HepG2 (cell line): ENCODE measurements around the gene ONECUT2. TPM values are rescaled to one million over a fixed set of nuclear protein-coding genes. Genes with fewer than 3 reads are reported as not detected.

Experiments
- ATAC-seq: fragments of 200-7000 bp; cut with Tn5 transposase; 3 replicates; pipeline ENCODE4 v1.9.1; 2020; ENCODE audit warnings: mild to moderate bottlenecking, moderate library complexity
- BruUV-seq: library from RNA; stranded (reverse); fragments of 400-500 nt; replicated peaks from 2 replicates; lab custom pipeline; 2021; lab: Mats Ljungman, UMichigan
- CTCF ChIA-PET: fragments of 300-600 bp; formaldehyde crosslinking; extraction: SDS; loops from one replicate; lab custom pipeline; 2021; ENCODE audit warnings: low total read pairs, inconsistent platforms, low intra/inter-chr PET ratio; lab: Yijun Ruan, JAX
- POLR2A ChIA-PET: fragments of 350-600 bp; sonication (Branson Sonifier 250); formaldehyde crosslinking; loops from one replicate; lab custom pipeline; 2020; ENCODE audit warnings: antibody characterized with exemption, inconsistent platforms; lab: Yijun Ruan, JAX
- DNase-seq: peaks from one replicate; pipeline ENCODE4 v3.0.0-alpha.2; 2015; ENCODE audit warnings: low spot score
- FAIRE-seq: peaks from 3 replicates; lab custom pipeline; 2011; peaks lifted over from hg19 to GRCh38; lab: Jason Lieb, UNC
- H2AFZ ChIP-seq: one replicate; pipeline ENCODE4 v1.6.1; 2011; ENCODE audit warnings: low read length, inconsistent platforms
- H3K27ac ChIP-seq: fragments of 300-600 bp; 3 replicates; pipeline ENCODE4 v1.8.0; 2011; ENCODE audit warnings: mixed run types, mild to moderate bottlenecking, mixed read lengths, low read length, inconsistent platforms; ENCODE audit not compliant: insufficient read depth; ENCODE audit errors: extremely low read length
- H3K27me3 ChIP-seq, 2 experiments: fragments of 200-600 bp in 1 of 2; 2 replicates in 1 of 2; 3 replicates in 1 of 2; pipeline versions ENCODE4 v1.6.0 to v1.8.0; 2011; ENCODE audit warnings: low read length in 2 of 2, mild to moderate bottlenecking in 2 of 2, moderate library complexity in 2 of 2, inconsistent platforms in 1 of 2; ENCODE audit not compliant: insufficient read depth in 2 of 2, control insufficient read depth in 1 of 2
- H3K36me3 ChIP-seq, 2 experiments: fragments of 200-600 bp in 1 of 2; replicated peaks in 1 of 2; 2 replicates in 1 of 2; 3 replicates in 1 of 2; pipeline versions ENCODE4 v1.5.1 to v1.8.0; 2011; ENCODE audit warnings: low read length in 2 of 2, inconsistent platforms in 1 of 2; ENCODE audit not compliant: insufficient read depth in 2 of 2, control insufficient read depth in 1 of 2
- H3K4me1 ChIP-seq: 2 replicates; pipeline ENCODE4 v1.5.1; 2012; ENCODE audit warnings: low read length, inconsistent platforms; ENCODE audit not compliant: insufficient read depth
- H3K4me2 ChIP-seq: 2 replicates; pipeline ENCODE4 v1.6.0; 2011; ENCODE audit warnings: low read depth, low read length, inconsistent platforms
- H3K4me3 ChIP-seq, 3 experiments: fragments of 200-600 bp in 1 of 3; sonication (generic), shearing (Covaris generic) in 1 of 3; replicated peaks in 1 of 3; 2 replicates each; pipeline ENCODE4 v1.5.1; 2011 to 2016; ENCODE audit warnings: low read length in 3 of 3, inconsistent platforms in 2 of 3, low read depth in 2 of 3, mild to moderate bottlenecking in 2 of 3, control low read depth in 1 of 3, mixed read lengths in 1 of 3; ENCODE audit not compliant: insufficient read depth in 1 of 3
- H3K79me2 ChIP-seq: one replicate; pipeline ENCODE4 v1.6.1; 2011; ENCODE audit warnings: low read length, inconsistent platforms; ENCODE audit not compliant: insufficient read depth
- H3K9ac ChIP-seq: 2 replicates; pipeline ENCODE4 v1.6.0; 2011; ENCODE audit warnings: mild to moderate bottlenecking, low read depth, low read length, inconsistent platforms; ENCODE audit not compliant: insufficient read depth
- H3K9me3 ChIP-seq: 2 replicates; pipeline ENCODE4 v1.5.1; 2012; ENCODE audit warnings: mild to moderate bottlenecking, low read length
- H4K20me1 ChIP-seq: 2 replicates; pipeline ENCODE4 v1.6.0; 2011; ENCODE audit warnings: inconsistent platforms, mild to moderate bottlenecking, low read length, moderate library complexity; ENCODE audit not compliant: insufficient read depth
- MAFF ChIP-seq: IDR thresholded peaks from 2 replicates; pipeline ENCODE4 v1.6.1; 2011; ENCODE audit warnings: low read depth, low read length, improper control_type of control experiment
- MAFK ChIP-seq, 2 experiments: IDR thresholded peaks in 1 of 2; conservative IDR thresholded peaks in 1 of 2; 2 replicates each; pipeline ENCODE4 v1.6.1; 2011; ENCODE audit warnings: improper control_type of control experiment in 2 of 2, low read length in 2 of 2
- NFE2L1 ChIP-seq: sonication (generic); formaldehyde crosslinking; IDR thresholded peaks from 2 replicates; pipeline ENCODE4 v1.4.0; 2020; ENCODE audit warnings: missing genetic modification reagents, mild to moderate bottlenecking, borderline replicate concordance
- SP1 ChIP-seq, 2 experiments: fragments of 450-650 bp in 1 of 2; sonication (generic) in 1 of 2; formaldehyde crosslinking in 1 of 2; IDR thresholded peaks; 2 replicates each; pipeline versions ENCODE4 v1.4.0 to v1.6.1; 2016 to 2020; ENCODE audit warnings: missing genetic modification reagents in 1 of 2
- ZFX ChIP-seq: sonication (generic); formaldehyde crosslinking; IDR thresholded peaks from 2 replicates; pipeline ENCODE4 v1.4.0; 2020; ENCODE audit warnings: mild to moderate bottlenecking, low read depth, missing genetic modification reagents, moderate library complexity
- ZKSCAN1 ChIP-seq: fragments of 150-350 bp; IDR thresholded peaks from 2 replicates; pipeline ENCODE4 v1.6.1; 2014; ENCODE audit warnings: low read length
- ZNF17 ChIP-seq: sonication (generic); formaldehyde crosslinking; IDR thresholded peaks from 2 replicates; pipeline ENCODE4 v1.5.0; 2020; ENCODE audit warnings: mild to moderate bottlenecking, missing genetic modification reagents
- ZNF383 ChIP-seq: sonication (generic); formaldehyde crosslinking; IDR thresholded peaks from 2 replicates; pipeline ENCODE4 v1.4.0; 2020; ENCODE audit warnings: missing genetic modification reagents, mild to moderate bottlenecking, borderline replicate concordance
- WGBS: methylation state at CpG from one replicate; pipeline ENCODE4 v1.1.6; 2017; ENCODE audit warnings: low lambda C conversion rate; 5-methylcytosine and 5-hydroxymethylcytosine counted together
- in situ Hi-C: cut with HindIII; loops from 2 replicates; pipeline ENCODE4 v1.10.0; 2017; ENCODE audit warnings: low pct_unique_long_range_greater_than_20kb; ENCODE audit not compliant: extremely low pct_ligation_motif_present
- intact Hi-C: fragments of 100-400 bp; cut with micrococcal nuclease; formaldehyde crosslinking; loops from one replicate; pipeline ENCODE4 v1.10.0; 2022; ENCODE audit not compliant: unreplicated experiment
- polyA plus RNA-seq, 8 experiments: library from polyadenylated mRNA; depleted of rRNA in 3 of 8; stranded (reverse) in 7 of 8; unstranded in 1 of 8; fragments of >200 nt; fragmentation: Illumina TruSeq in 4 of 8; extraction: Trizol in 4 of 8; gene quantifications; 2 replicates each; pipeline versions ENCODE4 v1.2.1 to v1.2.3, GENCODE V29; 2011 to 2016; ENCODE audit warnings: low read depth in 4 of 8, missing spikeins in 1 of 8, mixed read lengths in 1 of 8; ENCODE audit not compliant: insufficient read depth in 1 of 8
- total RNA-seq, 5 experiments: library from RNA; depleted of rRNA; stranded (reverse); fragments of >200 nt; fragmentation: Illumina TruSeq; extraction: Trizol; gene quantifications; 2 replicates each; pipeline ENCODE4 v1.2.3, GENCODE V29; 2016; ENCODE audit warnings: low read depth in 1 of 5
- TF ChIP-seq, protein P1 (sequence below): sonication (generic); formaldehyde crosslinking; IDR thresholded peaks from 2 replicates; pipeline ENCODE4 v1.4.0; 2020; ENCODE audit warnings: missing genetic modification reagents

Gene ONECUT2
- total and polyA plus RNA-seq, 2 of the 13 experiments (the other 11 are each of a cell fraction or from before 2014, with no cell fraction given): 3.0 to 3.2 TPM

GRCh38 chr18:57441071-57441794 is 6.1 kb downstream of the ONECUT2 start:
- CTCF ChIA-PET: no interaction called here
- 97% methylated on average over 54 of the region's 54 CpGs for WGBS
- H4K20me1 ChIP-seq: peaks cover 12% of the 10 kb centered on the region; the same call in 1 of the 2 replicates
- TF ChIP-seq ZKSCAN1: no peak
- TF ChIP-seq, protein P1, sequence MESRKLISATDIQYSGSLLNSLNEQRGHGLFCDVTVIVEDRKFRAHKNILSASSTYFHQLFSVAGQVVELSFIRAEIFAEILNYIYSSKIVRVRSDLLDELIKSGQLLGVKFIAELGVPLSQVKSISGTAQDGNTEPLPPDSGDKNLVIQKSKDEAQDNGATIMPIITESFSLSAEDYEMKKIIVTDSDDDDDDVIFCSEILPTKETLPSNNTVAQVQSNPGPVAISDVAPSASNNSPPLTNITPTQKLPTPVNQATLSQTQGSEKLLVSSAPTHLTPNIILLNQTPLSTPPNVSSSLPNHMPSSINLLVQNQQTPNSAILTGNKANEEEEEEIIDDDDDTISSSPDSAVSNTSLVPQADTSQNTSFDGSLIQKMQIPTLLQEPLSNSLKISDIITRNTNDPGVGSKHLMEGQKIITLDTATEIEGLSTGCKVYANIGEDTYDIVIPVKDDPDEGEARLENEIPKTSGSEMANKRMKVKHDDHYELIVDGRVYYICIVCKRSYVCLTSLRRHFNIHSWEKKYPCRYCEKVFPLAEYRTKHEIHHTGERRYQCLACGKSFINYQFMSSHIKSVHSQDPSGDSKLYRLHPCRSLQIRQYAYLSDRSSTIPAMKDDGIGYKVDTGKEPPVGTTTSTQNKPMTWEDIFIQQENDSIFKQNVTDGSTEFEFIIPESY (CRISPR knock-in tag): peak; percentile 53; the same call in 1 of the 2 replicates
- ATAC-seq (no peak), DNase-seq (no peak), FAIRE-seq (no peak)
- H3K4me2 ChIP-seq: no peak overlapping the region
- no peaks in the 10 kb centered on the region; a peak in 1 of 5 replicates for H3K27me3 ChIP-seq
- 0 out of 5 replicates have a peak, but pooled peaks cover 0 to 1% of the 10 kb centered on the region in 2 experiments for H3K36me3 ChIP-seq
- H3K4me1 ChIP-seq: peaks cover 58% of the 10 kb centered on the region
- POLR2A ChIA-PET: no interaction called here
- BruUV-seq: no TSS peak
- no peaks in the 10 kb centered on the region for H3K9me3 ChIP-seq
- peaks cover 20% of the 10 kb centered on the region for H3K79me2 ChIP-seq
- H3K4me3 ChIP-seq: no peak overlapping the region
- intact Hi-C loops (no loop called here), in situ Hi-C loops (loop anchor here (10.0 kb wide), 2 partner anchors 576 to 696 kb away; no protein-coding TSS in a partner anchor)
- no peak overlapping the region for H3K27ac ChIP-seq
- no peak overlapping the region for H3K9ac ChIP-seq
- H2AFZ ChIP-seq: no peak overlapping the region

- Histone ChIP-seq H2AFZ (no peak overlapping the region), H3K4me1 (peaks cover 62% of the 10 kb centered on the region), H3K36me3 (peaks cover 0 to 4% of the 10 kb centered on the region in 2 experiments; a peak in 1 of 5 replicates), H3K4me3 (no peak overlapping the region), H3K79me2 (peaks cover 18% of the 10 kb centered on the region), H3K4me2 (0 out of 2 replicates have a peak overlapping the region, but pooled peaks have one; percentile 16), H4K20me1 (peaks cover 22% of the 10 kb centered on the region), H3K9me3 (no peaks in the 10 kb centered on the region), H3K27ac (peak overlapping the region; percentile 2), H3K9ac (no peak overlapping the region), H3K27me3 (no peaks in the 10 kb centered on the region)
- ChIA-PET POLR2A (no interaction called here), CTCF (no interaction called here)
- intact Hi-C loops: no loop called here
- 64% methylated on average over 1 of the region's 1 CpG for WGBS
- FAIRE-seq (no peak), DNase-seq (no peak), ATAC-seq (no peak)
- TF ChIP-seq MAFK (conservative IDR thresholded peaks at IDR 0.05 in 1 of 2, IDR thresholded peaks at IDR 0.05 in 1 of 2; ENCODE audit: low read length in 2 of 2) (peak; percentile 58 to 81), ZNF17 (0 out of 2 replicates have a peak, but pooled peaks have one; percentile 37), MAFF (peak; percentile 72), ZNF383 (CRISPR knock-in tag) (no peak), ZFX (0 out of 2 replicates have a peak, but pooled peaks have one; percentile 0), NFE2L1 (CRISPR knock-in tag) (no peak), SP1 (IDR thresholded peaks at IDR 0.05) (no peak), SP1 (CRISPR knock-in tag; IDR thresholded peaks at IDR 0.05) (no peak)
- BruUV-seq: no TSS peak
- in situ Hi-C loops: loop anchor here (10.0 kb wide), 2 partner anchors 578 to 698 kb away; no protein-coding TSS in a partner anchor
Observed at GRCh38 chr18:57443247-57443646, 8.1 kb downstream of the ONECUT2 start.
